Suprapubic skin (tissue), 4 donors: ENCODE measurements around the gene GASK1A. TPM values are rescaled to one million over a fixed set of nuclear protein-coding genes. Genes with fewer than 3 reads are reported as not detected.

Source experiments
- DNase-seq, 2 donors: peaks; one replicate each; pipeline ENCODE4 v3.0.0-alpha.2; 2019; ENCODE audit warnings: low spot score in 2 of 2
- H3K27ac ChIP-seq: fragments of 200-600 bp; sonication (generic); one replicate; pipeline ENCODE4 v1.5.1; 2019
- H3K27me3 ChIP-seq: fragments of 200-600 bp; sonication (generic); one replicate; pipeline ENCODE4 v1.5.1; 2019
- H3K36me3 ChIP-seq: fragments of 200-600 bp; sonication (generic); one replicate; pipeline ENCODE4 v1.5.1; 2019
- H3K4me1 ChIP-seq: fragments of 200-600 bp; sonication (generic); one replicate; pipeline ENCODE4 v1.5.1; 2019
- H3K4me3 ChIP-seq: fragments of 200-600 bp; sonication (generic); one replicate; pipeline ENCODE4 v1.5.1; 2019; ENCODE audit warnings: mild to moderate bottlenecking
- H3K9me3 ChIP-seq: fragments of 200-600 bp; sonication (generic); one replicate; pipeline ENCODE4 v1.5.1; 2019
- EP300 ChIP-seq: sonication (generic); formaldehyde crosslinking; IDR thresholded peaks from one replicate; pipeline ENCODE4 v1.6.1; 2017; ENCODE audit warnings: antibody characterized with exemption
- POLR2A ChIP-seq, 2 donors: fragments of 450-650 bp; IDR thresholded peaks; one replicate each; pipeline ENCODE4 v1.6.1; 2017; ENCODE audit warnings: antibody characterized with exemption in 2 of 2, mild to moderate bottlenecking in 2 of 2, moderate library complexity in 2 of 2
- POLR2AphosphoS5 ChIP-seq, 3 donors: sonication (generic); formaldehyde crosslinking; IDR thresholded peaks; one replicate each; pipeline ENCODE4 v1.6.1; 2017; ENCODE audit warnings: antibody characterized with exemption in 3 of 3
- WGBS: methylation state at CpG from one replicate; pipeline ENCODE4 v1.1.5; 2018; 5-methylcytosine and 5-hydroxymethylcytosine counted together
- total RNA-seq, 4 donors: library from RNA; depleted of rRNA; stranded (reverse); fragments of >200 nt; gene quantifications; one replicate each; pipeline ENCODE4 v1.1.0, GENCODE V29; 2016
- TF ChIP-seq, protein P1 (sequence below), 2 donors: fragments of 200-600 bp in 1 of 2; fragments of 450-650 bp in 1 of 2; sonication (generic) in 1 of 2; IDR thresholded peaks; one replicate each; pipeline ENCODE4 v1.5.1; 2016 to 2019; ENCODE audit warnings: antibody characterized with exemption in 2 of 2, mild to moderate bottlenecking in 1 of 2, moderate library complexity in 1 of 2

GASK1A gene
- total RNA-seq, 4 donors from 2014 or later: 1.5 to 8.2 (median 3.2) TPM

- Histone ChIP-seq H3K9me3 (no peaks in the 10 kb centered on the region), H3K4me1 (peaks cover 23% of the 10 kb centered on the region), H3K27me3 (peaks cover 14% of the 10 kb centered on the region), H3K4me3 (no peak overlapping the region), H3K27ac (no peak overlapping the region), H3K36me3 (no peaks in the 10 kb centered on the region)
- no peak for DNase-seq
- TF ChIP-seq EP300 (no peak), POLR2A (IDR thresholded peaks at IDR 0.05) (no peak), POLR2AphosphoS5 (IDR thresholded peaks at IDR 0.05) (no peak)
- TF ChIP-seq, protein P1, sequence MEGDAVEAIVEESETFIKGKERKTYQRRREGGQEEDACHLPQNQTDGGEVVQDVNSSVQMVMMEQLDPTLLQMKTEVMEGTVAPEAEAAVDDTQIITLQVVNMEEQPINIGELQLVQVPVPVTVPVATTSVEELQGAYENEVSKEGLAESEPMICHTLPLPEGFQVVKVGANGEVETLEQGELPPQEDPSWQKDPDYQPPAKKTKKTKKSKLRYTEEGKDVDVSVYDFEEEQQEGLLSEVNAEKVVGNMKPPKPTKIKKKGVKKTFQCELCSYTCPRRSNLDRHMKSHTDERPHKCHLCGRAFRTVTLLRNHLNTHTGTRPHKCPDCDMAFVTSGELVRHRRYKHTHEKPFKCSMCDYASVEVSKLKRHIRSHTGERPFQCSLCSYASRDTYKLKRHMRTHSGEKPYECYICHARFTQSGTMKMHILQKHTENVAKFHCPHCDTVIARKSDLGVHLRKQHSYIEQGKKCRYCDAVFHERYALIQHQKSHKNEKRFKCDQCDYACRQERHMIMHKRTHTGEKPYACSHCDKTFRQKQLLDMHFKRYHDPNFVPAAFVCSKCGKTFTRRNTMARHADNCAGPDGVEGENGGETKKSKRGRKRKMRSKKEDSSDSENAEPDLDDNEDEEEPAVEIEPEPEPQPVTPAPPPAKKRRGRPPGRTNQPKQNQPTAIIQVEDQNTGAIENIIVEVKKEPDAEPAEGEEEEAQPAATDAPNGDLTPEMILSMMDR (IDR thresholded peaks at IDR 0.05): no peak
- 81% methylated on average over 6 of the region's 6 CpGs for WGBS
These were observed 3.7 kb downstream of the GASK1A start for GRCh38 chr3:42982645-42983412.

- no peak for DNase-seq
- 71% methylated on average over 3 of the region's 3 CpGs for WGBS
These were observed 4.8 kb downstream of the GASK1A start for GRCh38 chr3:42983927-42984326.

GRCh38 chr3:42984701-42985100 lies 5.6 kb downstream of the GASK1A start:
- H3K4me1 ChIP-seq: peaks cover 13% of the 10 kb centered on the region
- WGBS: 68% methylated on average over 4 of the region's 4 CpGs
- H3K27ac ChIP-seq: no peak overlapping the region
- no peak overlapping the region for H3K4me3 ChIP-seq
- no peak for DNase-seq
- no peaks in the 10 kb centered on the region for H3K36me3 ChIP-seq
- H3K27me3 ChIP-seq: peaks cover 14% of the 10 kb centered on the region
- no peaks in the 10 kb centered on the region for H3K9me3 ChIP-seq
- TF ChIP-seq EP300 (no peak), POLR2A (IDR thresholded peaks at IDR 0.05) (no peak), POLR2AphosphoS5 (IDR thresholded peaks at IDR 0.05) (no peak)
- TF ChIP-seq, protein P1 (IDR thresholded peaks at IDR 0.05): no peak

More at GRCh38 chr3:42983927-42984326, 4.8 kb downstream of the GASK1A start:
- H3K27ac ChIP-seq: no peak overlapping the region
- H3K27me3 ChIP-seq: peaks cover 14% of the 10 kb centered on the region
- peaks cover 18% of the 10 kb centered on the region for H3K4me1 ChIP-seq
- no peaks in the 10 kb centered on the region for H3K36me3 ChIP-seq
- H3K9me3 ChIP-seq: no peaks in the 10 kb centered on the region
- no peak overlapping the region for H3K4me3 ChIP-seq
- TF ChIP-seq POLR2AphosphoS5 (IDR thresholded peaks at IDR 0.05): no peak
- no peak for TF ChIP-seq POLR2A (IDR thresholded peaks at IDR 0.05)
- TF ChIP-seq, protein P1 (IDR thresholded peaks at IDR 0.05): no peak
- no peak for TF ChIP-seq EP300

DNA sequence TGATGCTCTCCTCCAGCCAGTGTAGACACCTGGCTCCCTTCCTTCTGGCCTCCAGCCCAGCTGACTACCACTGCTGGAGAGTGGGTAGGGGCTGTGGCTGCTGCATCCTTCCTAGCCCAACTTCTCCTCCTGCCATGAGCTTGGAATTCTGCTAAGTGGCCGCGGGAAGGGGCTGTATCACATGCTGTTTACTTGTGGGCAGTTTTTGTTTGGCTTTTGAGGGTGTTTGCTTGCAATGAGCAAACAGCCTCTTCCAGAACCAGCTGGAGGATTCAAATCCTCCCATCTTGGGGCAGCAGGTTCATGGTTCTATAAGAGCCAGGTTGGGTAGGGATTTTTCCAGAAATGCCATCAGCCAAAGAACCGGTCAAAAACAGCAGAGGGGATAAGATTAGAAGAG lies 9.0 kb downstream of the GASK1A start:
- Histone ChIP-seq H3K36me3 (no peaks in the 10 kb centered on the region), H3K4me3 (no peak overlapping the region), H3K9me3 (no peaks in the 10 kb centered on the region), H3K27ac (no peak overlapping the region), H3K27me3 (no peaks in the 10 kb centered on the region), H3K4me1 (peaks cover 3% of the 10 kb centered on the region)
- 79% methylated on average over 2 of the region's 3 CpGs for WGBS
- DNase-seq: no peak
- TF ChIP-seq POLR2AphosphoS5 (IDR thresholded peaks at IDR 0.05): no peak
- TF ChIP-seq, protein P1 (IDR thresholded peaks at IDR 0.05): no peak
- no peak for TF ChIP-seq POLR2A (IDR thresholded peaks at IDR 0.05)
- TF ChIP-seq EP300: no peak

GRCh38 chr3:42988566-42988965 lies 9.5 kb downstream of the GASK1A start:
- no peak for DNase-seq

More at GRCh38 chr3:42988566-42988965, 9.5 kb downstream of the GASK1A start:
- Histone ChIP-seq H3K36me3 (no peaks in the 10 kb centered on the region), H3K27ac (no peak overlapping the region), H3K9me3 (no peaks in the 10 kb centered on the region), H3K27me3 (no peaks in the 10 kb centered on the region), H3K4me3 (no peak overlapping the region), H3K4me1 (peaks cover 3% of the 10 kb centered on the region)
- WGBS: 55% methylated on average over 4 of the region's 5 CpGs
- no peak for TF ChIP-seq POLR2A (IDR thresholded peaks at IDR 0.05)
- TF ChIP-seq EP300: no peak
- TF ChIP-seq, protein P1 (IDR thresholded peaks at IDR 0.05): no peak
- no peak for TF ChIP-seq POLR2AphosphoS5 (IDR thresholded peaks at IDR 0.05)
